Stimulated activated naive CD8-positive, alpha-beta T cell treated with anti-CD3 and anti-CD28 coated beads, Interleukin-15, Interleukin-2, amounts not matched to agents 100 ng/mL and 50 ng/mL, for 24 hours (primary cell): Measurements from ENCODE around the gene SGSH.
"Not testable (repeated sequence)": the region's sequence is repeated elsewhere in the genome, so short reads cannot be mapped to it uniquely, and the experiment has no call there.

Experiments
- H3K27ac Mint-ChIP-seq: one replicate; pipeline ENCODE4 v1.8.0; 2021; ENCODE audit warnings: mild to moderate bottlenecking, mixed read lengths
- H3K27me3 Mint-ChIP-seq: one replicate; pipeline ENCODE4 v1.8.0; 2021; ENCODE audit warnings: mixed read lengths
- H3K36me3 Mint-ChIP-seq: one replicate; pipeline ENCODE4 v1.8.0; 2021; ENCODE audit warnings: low read depth, mixed read lengths
- H3K4me1 Mint-ChIP-seq: one replicate; pipeline ENCODE4 v1.8.0; 2021; ENCODE audit warnings: low read depth, mixed read lengths
- H3K4me3 Mint-ChIP-seq: one replicate; pipeline ENCODE4 v1.8.0; 2021; ENCODE audit warnings: mild to moderate bottlenecking, mixed read lengths
- H3K9me3 Mint-ChIP-seq: one replicate; pipeline ENCODE4 v1.8.0; 2021; ENCODE audit warnings: mixed read lengths

Gene SGSH

DNA sequence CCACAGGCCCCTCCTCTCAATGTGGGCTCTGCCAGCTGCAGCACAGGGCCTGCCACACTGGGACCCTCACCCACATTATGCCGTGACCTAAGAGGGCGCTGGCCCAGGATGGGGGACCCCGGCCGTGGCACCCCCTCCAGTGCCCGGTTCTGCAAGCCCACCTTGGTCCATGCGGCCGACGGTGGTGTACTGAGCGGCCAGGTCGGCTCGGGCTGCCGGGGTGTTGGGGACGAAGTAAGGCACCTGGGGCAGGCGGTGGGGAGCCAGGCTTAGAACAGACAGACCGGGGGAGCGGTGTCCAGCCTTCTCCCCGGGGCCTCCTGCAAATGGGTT lies 6.5 kb downstream of the SGSH start:
- Mint-ChIP-seq H3K36me3 (peaks cover 16% of the 10 kb centered on the region), H3K4me1 (peaks cover 22% of the 10 kb centered on the region), H3K4me3 (no peak overlapping the region), H3K27ac (no peak overlapping the region), H3K27me3 (no peaks in the 10 kb centered on the region), H3K9me3 (no peaks in the 10 kb centered on the region)

DNA sequence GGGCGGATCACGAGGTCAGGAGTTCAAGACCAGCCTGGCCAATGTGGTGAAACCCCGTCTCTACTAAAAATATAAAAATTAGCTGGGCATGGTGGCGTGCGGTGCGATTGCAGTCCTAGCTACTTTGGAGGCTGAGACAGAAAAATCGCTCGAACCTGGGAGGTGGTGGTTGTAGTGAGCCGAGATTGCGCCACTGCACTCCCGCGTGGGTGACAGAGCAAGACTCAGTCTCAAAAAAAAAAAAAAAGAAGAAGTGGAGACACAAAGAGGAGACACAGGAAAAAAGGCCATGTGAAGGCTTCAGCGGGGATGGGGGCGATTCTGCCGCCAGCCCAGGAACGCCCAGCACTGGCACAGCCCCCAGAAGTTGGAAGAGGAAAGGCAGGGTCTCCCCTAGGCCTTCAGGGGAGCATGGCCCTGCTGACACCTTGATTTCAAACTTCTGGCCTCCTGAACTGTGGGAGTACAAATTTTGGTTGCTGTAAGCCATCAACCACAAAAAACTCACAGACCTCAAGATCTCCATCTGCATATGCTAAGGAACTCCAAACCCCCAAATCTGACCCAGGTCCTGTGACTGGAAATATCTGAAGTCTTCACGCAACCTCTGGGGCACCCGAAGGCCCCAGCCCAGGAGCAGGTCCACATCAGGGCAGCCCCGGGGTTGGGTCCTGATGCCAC lies 7.0 kb downstream of the SGSH start:
- Mint-ChIP-seq H3K9me3 (no peaks in the 10 kb centered on the region), H3K4me3 (no peak overlapping the region), H3K4me1 (peaks cover 17% of the 10 kb centered on the region), H3K36me3 (peaks cover 16% of the 10 kb centered on the region), H3K27me3 (no peaks in the 10 kb centered on the region), H3K27ac (no peak overlapping the region)

DNA sequence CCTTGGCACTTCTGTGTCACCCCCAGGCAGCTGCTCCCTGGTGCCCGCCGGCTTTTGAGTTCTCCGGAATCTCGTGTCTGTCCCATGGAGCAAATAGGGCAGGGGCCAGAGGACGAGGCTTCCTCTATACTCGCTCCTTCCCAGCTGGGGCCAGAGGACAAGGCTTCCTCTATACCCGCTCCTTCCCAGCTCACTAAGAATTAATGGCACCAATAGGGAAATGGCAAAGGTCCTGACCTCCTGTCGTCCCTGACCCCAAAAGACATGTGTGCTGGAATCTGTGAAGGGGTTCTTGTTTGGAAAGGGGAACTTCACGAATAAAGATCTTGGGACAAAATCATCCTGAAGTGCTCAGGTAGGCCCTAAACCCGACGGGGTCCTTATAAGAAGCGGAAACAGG lies 7.6 kb downstream of the SGSH start:
- no peak overlapping the region for H3K27ac Mint-ChIP-seq

DNA sequence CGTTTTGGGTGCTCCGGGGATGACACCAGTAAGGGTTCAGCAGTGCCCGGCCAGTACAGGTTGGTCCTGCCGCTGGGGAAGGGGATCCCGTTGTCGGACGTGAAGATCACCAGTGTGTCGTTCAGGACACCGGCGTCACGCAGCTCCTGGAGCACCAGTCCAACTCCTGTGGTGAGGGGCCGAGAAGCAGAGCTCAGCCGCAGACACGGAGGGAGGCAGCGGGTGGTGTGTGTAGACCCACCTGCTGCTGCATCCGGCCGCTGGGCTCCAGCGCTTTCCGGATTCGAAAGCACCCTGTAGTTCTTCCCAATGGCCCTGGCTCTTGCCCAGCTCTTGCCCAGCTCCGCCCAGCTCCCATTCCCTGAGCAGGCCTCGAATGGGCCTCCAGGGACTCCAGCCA lies 8.0 kb downstream of the SGSH start:
- H3K9me3 Mint-ChIP-seq = no peaks in the 10 kb centered on the region

More for the DNA sequence above, 7.6 kb downstream of the SGSH start:
- Mint-ChIP-seq H3K4me1 (peaks cover 11% of the 10 kb centered on the region), H3K9me3 (no peaks in the 10 kb centered on the region), H3K27me3 (no peaks in the 10 kb centered on the region), H3K4me3 (no peak overlapping the region), H3K36me3 (peaks cover 10% of the 10 kb centered on the region)

DNA sequence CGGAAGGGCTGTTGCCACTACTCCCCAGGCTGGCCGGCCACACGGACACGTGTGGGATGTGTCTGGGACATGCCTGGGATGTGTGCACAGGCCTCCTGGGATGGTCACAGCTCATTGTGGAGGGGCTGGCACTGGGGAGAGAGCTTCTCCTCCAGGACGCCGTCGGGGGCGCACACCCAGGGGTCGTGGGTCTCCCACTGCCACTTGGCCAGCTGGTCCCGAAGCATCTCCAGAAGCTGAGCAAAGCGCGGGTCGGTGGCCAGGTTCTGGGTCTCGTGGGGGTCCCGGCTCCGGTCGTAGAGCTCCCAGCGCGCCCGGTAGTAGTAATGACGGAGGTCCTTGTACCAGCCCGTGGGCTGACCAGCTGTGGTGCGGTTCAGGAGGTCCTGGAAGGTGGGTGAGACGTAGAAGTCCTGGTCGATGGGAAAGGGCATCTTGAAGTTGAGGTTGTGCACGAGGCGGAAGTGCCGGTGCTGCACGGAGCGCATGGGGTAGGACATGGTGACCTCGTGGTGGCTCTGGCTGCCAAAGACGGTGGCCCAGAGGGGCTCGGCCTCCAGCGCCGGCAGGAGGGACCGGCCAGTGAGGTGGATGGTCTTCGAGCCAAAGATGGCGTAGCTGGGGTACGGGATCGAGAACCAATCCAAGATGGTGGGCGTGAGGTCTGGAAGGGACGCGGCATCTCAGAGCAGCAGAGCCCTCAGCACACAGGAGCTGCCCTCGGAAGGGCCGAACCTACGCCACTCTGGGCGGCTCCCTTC lies 9.6 kb downstream of the SGSH start:
- no peaks in the 10 kb centered on the region for H3K27me3 Mint-ChIP-seq
- no peaks in the 10 kb centered on the region for H3K9me3 Mint-ChIP-seq
- no peaks in the 10 kb centered on the region for H3K36me3 Mint-ChIP-seq
- no peak overlapping the region for H3K27ac Mint-ChIP-seq
- H3K4me1 Mint-ChIP-seq = peaks cover 5% of the 10 kb centered on the region
- H3K4me3 Mint-ChIP-seq = no peak overlapping the region

More for the DNA sequence above, 8.0 kb downstream of the SGSH start:
- Mint-ChIP-seq H3K27ac (no peak overlapping the region), H3K4me1 (peaks cover 9% of the 10 kb centered on the region), H3K4me3 (no peak overlapping the region), H3K27me3 (no peaks in the 10 kb centered on the region), H3K36me3 (peaks cover 6% of the 10 kb centered on the region)

DNA sequence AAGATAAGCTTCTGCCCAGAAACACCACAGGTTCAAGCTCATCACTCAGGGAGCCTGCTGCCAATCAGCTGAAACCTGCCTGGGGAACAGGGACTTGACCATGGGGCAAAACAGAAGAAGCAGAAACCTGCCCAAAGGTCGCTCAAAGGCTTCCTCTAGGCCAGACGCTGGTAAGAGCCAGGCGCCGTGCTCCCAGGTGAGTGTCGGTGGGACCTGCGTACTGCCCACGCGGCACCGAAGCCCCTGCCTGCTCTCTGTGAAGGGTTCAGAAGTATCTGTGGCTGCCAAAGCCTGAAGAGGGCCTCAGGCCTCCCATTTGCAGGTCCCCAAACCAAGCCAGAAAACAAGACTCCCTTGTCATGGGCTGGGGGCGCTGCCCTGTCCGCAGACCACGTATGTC lies 10.4 kb downstream of the SGSH start:
- Mint-ChIP-seq H3K36me3 (no peaks in the 10 kb centered on the region), H3K27me3 (no peaks in the 10 kb centered on the region), H3K9me3 (no peaks in the 10 kb centered on the region), H3K4me3 (no peak overlapping the region), H3K4me1 (peaks cover 5% of the 10 kb centered on the region), H3K27ac (no peak overlapping the region)

DNA sequence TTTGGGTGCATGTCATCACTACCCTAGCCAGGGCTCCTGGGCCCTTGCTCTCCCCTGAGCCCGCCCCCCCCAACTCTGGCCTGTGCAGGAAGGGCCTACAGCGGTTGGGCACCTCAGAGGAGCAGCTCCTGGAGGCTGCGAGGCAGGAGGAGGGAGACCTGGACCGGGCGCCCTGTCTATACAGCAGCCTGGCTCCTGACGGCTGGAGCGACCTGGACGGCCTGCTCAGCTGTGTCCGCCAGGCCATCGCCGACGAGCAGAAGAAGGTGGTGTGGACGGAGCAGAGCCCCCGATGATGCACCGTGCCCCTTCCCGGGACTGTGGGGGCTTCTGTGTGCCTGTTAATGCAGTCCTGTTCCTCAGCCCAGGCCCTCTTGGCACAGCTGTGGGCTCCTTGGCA lies 12.1 kb downstream of the SGSH start:
- H3K9me3 Mint-ChIP-seq = no peaks in the 10 kb centered on the region
- H3K4me1 Mint-ChIP-seq = peaks cover 1% of the 10 kb centered on the region

DNA sequence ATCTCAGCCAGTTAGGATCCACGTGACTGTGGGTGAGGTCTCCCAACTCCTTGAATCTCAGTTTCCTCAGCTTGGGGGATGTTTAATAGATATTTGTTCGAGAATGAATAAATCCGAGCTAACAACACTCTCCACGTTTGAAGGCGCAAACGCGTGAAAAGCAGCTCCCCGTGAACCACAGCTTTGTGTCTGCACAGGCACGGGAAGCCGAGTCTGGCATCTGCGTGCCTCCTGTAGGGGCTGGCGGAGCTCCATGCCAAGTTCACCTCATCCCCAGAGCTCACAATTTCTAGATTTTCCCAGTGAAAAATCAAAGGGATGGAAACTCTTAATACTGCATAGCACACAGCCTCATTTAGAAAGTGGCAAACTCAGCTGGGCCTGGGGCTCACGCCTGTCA lies 14.3 kb downstream of the SGSH start:
- no peak overlapping the region for H3K27ac Mint-ChIP-seq
- no peaks in the 10 kb centered on the region for H3K9me3 Mint-ChIP-seq
- H3K4me3 Mint-ChIP-seq = no peak overlapping the region

More for the DNA sequence above, 12.1 kb downstream of the SGSH start:
- H3K36me3 Mint-ChIP-seq = no peaks in the 10 kb centered on the region
- no peak overlapping the region for H3K4me3 Mint-ChIP-seq
- H3K27ac Mint-ChIP-seq = no peak overlapping the region
- no peaks in the 10 kb centered on the region for H3K27me3 Mint-ChIP-seq

DNA sequence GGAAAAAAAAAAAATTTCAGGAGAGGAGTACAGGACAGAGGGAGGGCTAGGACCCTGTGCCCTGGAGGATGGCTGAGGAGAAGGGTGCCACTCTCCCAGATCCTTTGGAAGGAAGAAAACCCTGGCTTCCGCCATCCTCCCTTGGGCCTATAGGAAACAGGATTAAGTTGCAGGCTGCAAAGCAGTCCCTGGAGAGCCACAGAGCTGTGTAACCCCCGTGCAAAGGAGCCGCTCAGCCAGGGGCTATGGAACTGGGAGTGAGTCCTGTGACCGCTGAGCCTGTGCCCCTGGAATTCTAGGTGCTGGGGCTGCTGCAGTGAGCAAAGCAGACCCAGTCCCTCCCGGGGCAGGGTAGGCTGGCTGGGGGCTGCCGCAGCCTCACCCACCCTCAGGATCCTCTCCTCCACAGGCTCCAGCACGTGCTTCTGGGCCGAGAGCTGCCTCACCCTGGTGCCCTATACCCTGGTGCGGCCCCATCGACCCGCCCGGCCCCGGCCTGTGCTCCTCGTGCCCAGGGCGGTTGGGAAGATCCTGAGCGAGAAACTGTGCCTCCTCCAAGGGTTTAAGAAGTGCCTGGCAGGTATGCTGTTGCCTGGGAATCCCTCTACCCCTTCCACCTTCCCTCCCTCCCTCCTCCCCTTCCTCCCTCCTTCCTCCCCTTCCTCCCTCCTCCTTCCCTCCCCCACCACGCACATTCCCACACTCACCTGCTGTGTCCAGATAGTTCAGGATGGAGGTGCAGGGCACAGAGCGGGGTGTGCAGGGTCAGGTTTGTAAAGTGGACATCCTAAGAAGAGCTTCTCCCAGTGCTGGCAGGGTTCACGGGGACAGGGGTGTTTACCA lies 15.3 kb downstream of the SGSH start:
- no peaks in the 10 kb centered on the region for H3K4me1 Mint-ChIP-seq
- no peaks in the 10 kb centered on the region for H3K36me3 Mint-ChIP-seq
- no peak overlapping the region for H3K27ac Mint-ChIP-seq

More for the DNA sequence above, 14.3 kb downstream of the SGSH start:
- no peaks in the 10 kb centered on the region for H3K4me1 Mint-ChIP-seq
- H3K27me3 Mint-ChIP-seq = no peaks in the 10 kb centered on the region
- no peaks in the 10 kb centered on the region for H3K36me3 Mint-ChIP-seq

DNA sequence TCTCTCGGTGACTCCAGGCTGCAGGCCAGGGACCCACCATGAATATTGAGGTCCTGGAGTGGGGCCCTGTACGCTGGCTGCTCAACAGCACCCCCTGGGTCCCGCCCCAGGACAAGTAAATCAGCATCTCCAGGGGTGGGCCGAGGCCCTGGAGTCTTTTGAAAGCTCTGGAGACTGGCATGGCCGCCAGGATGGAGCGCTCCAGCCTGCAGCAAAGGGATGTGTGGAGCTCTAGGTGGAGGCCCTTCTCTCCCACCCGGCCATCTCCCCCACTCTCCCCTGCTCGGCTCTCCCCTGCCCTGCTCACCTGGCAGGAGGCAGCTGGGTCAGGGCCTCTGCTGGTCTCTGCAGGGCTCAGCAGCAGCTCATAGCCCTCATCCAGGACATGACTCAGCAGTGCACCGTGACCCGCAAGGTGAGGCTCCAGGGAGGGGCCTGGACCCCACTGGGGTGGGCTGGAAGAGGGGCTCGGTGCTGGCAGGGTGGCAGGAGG lies 16.6 kb downstream of the SGSH start:
- Mint-ChIP-seq H3K27ac (no peak overlapping the region), H3K36me3 (no peaks in the 10 kb centered on the region), H3K4me3 (no peak overlapping the region), H3K4me1 (no peaks in the 10 kb centered on the region), H3K27me3 (no peaks in the 10 kb centered on the region), H3K9me3 (no peaks in the 10 kb centered on the region)

More for the DNA sequence above, 15.3 kb downstream of the SGSH start:
- Mint-ChIP-seq H3K9me3 (no peaks in the 10 kb centered on the region), H3K4me3 (no peak overlapping the region), H3K27me3 (no peaks in the 10 kb centered on the region)

DNA sequence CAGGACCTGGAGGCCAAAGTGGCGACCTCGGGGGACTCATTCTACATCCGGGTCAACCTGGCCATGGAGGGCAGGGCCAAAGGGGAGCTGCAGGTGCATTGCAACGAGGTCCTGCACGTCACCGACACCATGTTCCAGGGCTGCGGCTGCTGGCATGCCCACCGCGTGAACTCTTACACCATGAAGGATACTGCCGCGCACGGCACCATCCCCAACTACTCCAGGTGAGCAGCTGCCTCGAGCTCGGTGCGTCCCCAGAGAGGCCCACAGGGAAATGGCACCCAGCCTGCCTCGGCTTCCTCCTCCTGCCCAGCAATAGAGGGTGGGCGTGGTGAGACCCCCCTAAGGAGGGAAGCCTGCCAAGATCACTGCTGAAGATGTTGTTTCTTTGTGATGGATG lies 17.9 kb downstream of the SGSH start:
- no peak overlapping the region for H3K27ac Mint-ChIP-seq
- H3K4me1 Mint-ChIP-seq = no peaks in the 10 kb centered on the region
- H3K36me3 Mint-ChIP-seq = no peaks in the 10 kb centered on the region
- no peaks in the 10 kb centered on the region for H3K27me3 Mint-ChIP-seq
- H3K9me3 Mint-ChIP-seq = no peaks in the 10 kb centered on the region
- H3K4me3 Mint-ChIP-seq = no peak overlapping the region

DNA sequence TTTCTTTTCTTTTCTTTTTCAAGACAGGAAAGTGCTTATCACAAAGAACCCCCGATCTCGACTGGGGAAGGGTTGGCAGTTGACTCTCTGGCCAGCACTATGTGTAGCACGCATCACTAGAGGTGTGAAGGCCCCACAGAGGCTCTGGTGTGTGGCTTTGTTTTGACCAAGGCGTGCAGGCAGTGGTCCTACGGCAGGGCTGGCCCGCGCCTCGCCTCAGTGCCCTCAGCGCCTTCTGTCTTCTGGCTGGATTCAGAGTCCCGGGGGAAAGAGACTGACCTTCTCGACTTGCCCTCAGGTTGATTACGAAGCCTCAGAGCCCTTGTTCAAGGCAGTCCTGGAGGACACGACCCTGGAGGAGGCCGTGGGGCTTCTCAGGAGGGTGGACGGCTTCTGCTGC lies 18.7 kb downstream of the SGSH start:
- Mint-ChIP-seq H3K4me1 (no peaks in the 10 kb centered on the region), H3K36me3 (no peaks in the 10 kb centered on the region), H3K27ac (no peak overlapping the region), H3K4me3 (no peak overlapping the region), H3K9me3 (no peaks in the 10 kb centered on the region), H3K27me3 (no peaks in the 10 kb centered on the region)

DNA sequence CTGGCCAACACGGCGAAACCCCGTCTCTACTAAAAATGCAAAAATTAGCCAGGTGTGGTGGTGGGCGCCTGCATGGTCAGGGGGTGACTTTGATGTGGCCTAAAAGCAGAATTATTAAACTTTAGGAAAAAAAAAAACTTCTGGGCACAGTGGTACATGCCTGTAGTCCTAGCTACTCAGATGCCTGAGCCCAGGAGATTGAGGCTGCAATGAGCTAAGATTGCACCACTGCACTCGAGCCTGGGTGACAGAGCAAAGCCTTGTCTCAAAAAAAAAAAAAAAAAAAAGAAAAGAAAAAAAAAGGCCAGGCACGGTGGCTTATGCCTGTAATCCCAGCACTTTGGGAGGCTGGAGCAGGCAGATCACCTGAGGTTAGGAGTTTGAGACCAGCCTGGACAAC lies 20.8 kb downstream of the SGSH start:
- H3K27ac Mint-ChIP-seq, H3K4me1 Mint-ChIP-seq, H3K36me3 Mint-ChIP-seq, H3K27me3 Mint-ChIP-seq, H3K9me3 Mint-ChIP-seq, H3K4me3 Mint-ChIP-seq: not testable (repeated sequence)

DNA sequence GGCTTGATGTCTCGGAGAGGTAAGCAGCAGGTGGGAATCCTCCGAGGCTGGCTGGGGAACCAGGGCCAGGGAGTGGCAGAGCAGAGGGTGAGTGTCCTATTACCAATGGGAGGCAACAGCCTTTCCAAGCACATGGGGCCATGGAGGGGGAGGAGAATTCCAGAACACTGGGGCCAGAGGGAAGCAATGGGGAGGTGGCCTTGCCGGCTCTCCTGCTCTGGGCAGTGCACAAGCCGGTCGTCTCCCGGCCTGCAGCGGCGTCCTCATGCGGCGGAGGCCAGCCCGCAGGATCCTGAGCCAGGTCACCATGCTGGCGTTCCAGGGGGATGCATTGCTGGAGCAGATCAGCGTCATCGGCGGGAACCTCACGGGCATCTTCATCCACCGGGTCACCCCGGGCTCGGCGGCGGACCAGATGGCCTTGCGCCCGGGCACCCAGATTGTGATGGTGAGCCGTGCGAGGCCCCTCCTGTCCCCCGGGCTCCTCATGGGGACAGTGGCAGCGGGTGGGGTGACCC lies 21.9 kb downstream of the SGSH start:
- H3K4me3 Mint-ChIP-seq = no peak overlapping the region
- no peaks in the 10 kb centered on the region for H3K4me1 Mint-ChIP-seq
- no peaks in the 10 kb centered on the region for H3K36me3 Mint-ChIP-seq
- H3K27ac Mint-ChIP-seq = no peak overlapping the region
- H3K27me3 Mint-ChIP-seq = no peaks in the 10 kb centered on the region
- no peaks in the 10 kb centered on the region for H3K9me3 Mint-ChIP-seq

DNA sequence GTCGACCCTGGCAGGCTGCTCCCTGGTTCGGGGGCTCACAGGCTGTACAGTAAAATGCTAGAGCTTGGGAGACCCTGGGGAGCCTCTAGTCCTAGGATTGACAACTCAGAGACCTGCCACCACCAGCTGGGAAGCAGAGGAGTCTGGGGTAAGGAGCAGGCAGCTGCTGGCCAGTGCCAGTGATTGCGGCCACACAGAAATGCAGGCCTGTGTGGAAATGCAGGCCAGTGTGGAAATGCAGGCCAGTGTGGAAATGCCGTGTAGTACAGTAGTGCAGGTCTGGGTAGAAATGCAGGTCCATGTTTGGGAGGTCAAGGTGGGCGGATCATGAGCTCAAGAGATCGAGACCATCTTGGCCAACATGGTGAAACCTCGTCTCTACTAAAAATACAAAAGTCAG lies 23.5 kb downstream of the SGSH start:
- H3K27ac Mint-ChIP-seq = no peak overlapping the region
- no peaks in the 10 kb centered on the region for H3K9me3 Mint-ChIP-seq
- H3K4me1 Mint-ChIP-seq = no peaks in the 10 kb centered on the region

More for the DNA sequence above, 23.5 kb downstream of the SGSH start:
- Mint-ChIP-seq H3K36me3 (no peaks in the 10 kb centered on the region), H3K27me3 (peaks cover 4% of the 10 kb centered on the region), H3K4me3 (no peak overlapping the region)
